ENCODE results near the gene MAP3K1.

DNA sequence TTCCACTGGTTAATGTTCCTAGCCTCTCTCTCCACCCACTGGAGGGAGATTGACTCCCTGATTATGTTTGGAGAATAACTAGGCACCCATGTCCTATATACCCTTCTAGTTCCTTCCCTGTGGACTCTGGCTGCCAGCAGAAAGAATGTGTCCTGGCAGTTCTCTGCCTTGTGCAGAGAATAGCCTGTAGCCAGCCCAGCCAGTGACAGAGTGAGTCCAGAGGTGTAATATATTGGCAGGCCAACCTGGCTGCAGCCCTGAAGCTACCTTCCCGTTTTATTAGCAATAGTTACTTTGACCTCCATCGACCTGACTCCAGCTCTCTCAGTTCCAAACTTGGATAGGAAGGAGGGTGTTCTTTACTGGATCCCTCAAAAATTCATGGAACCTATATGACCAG lies 102.2 kb downstream of the MAP3K1 start:
- no peak for TF ChIP-seq YY1 (IDR thresholded peaks at IDR 0.05; ENCODE audit: insufficient read depth, insufficient read length)
- TF ChIP-seq SUZ12 (IDR thresholded peaks at IDR 0.05; ENCODE audit: extremely low read depth, insufficient read depth, insufficient read length), result no peak
- TF ChIP-seq ZNF274 (IDR thresholded peaks at IDR 0.05; ENCODE audit: low read depth, low read length), result no peak
